ENCODE measurements around the gene CAMK1D.
"Not testable (repeated sequence)": the region's sequence is repeated elsewhere in the genome, so short reads cannot be mapped to it uniquely, and the experiment has no call there.

Gene CAMK1D

GRCh38 chr10:12806228-12807095 lies 457.1 kb downstream of the CAMK1D start:
- Histone ChIP-seq H4K20me1 (ENCODE audit: control insufficient read depth, insufficient read depth, low read depth, low read length) (no peaks in the 10 kb centered on the region), H3K27me3 (ENCODE audit: control insufficient read depth, low read length) (no peaks in the 10 kb centered on the region), H3K27ac (ENCODE audit: low read depth, low read length) (no peak overlapping the region), H3K9me3 (ENCODE audit: control insufficient read depth, insufficient read depth, low read length) (no peaks in the 10 kb centered on the region), H3K79me2 (ENCODE audit: control insufficient read depth, low read length) (no peaks in the 10 kb centered on the region), H3K4me1 (ENCODE audit: control insufficient read depth, low read length) (no peaks in the 10 kb centered on the region), H3F3A (ENCODE audit: control insufficient read depth, insufficient read depth) (no peaks in the 10 kb centered on the region), H3K9me2 (replicated peaks; ENCODE audit: control insufficient read depth, low read length) (no peaks in the 10 kb centered on the region), H3K36me3 (ENCODE audit: control insufficient read depth, low read length) (no peaks in the 10 kb centered on the region), H3K4me2 (ENCODE audit: low read length) (no peak overlapping the region), H3K4me3 (ENCODE audit: low read length) (no peak overlapping the region)
- TF ChIP-seq EZH2phosphoT487 (IDR thresholded peaks at IDR 0.05; ENCODE audit: borderline replicate concordance, low read length) (no peak), CTCF (IDR thresholded peaks at IDR 0.05; ENCODE audit: low read depth, low read length, poor library complexity, severe bottlenecking) (no peak)

- Histone ChIP-seq H3F3A (ENCODE audit: control insufficient read depth, insufficient read depth) (no peaks in the 10 kb centered on the region), H3K9me3 (ENCODE audit: control insufficient read depth, insufficient read depth, low read length) (no peaks in the 10 kb centered on the region), H3K4me2 (ENCODE audit: low read length) (no peak overlapping the region), H3K27me3 (ENCODE audit: control insufficient read depth, low read length) (no peaks in the 10 kb centered on the region), H3K4me3 (ENCODE audit: low read length) (no peak overlapping the region), H3K9me2 (replicated peaks; ENCODE audit: control insufficient read depth, low read length) (no peaks in the 10 kb centered on the region), H3K36me3 (ENCODE audit: control insufficient read depth, low read length) (no peaks in the 10 kb centered on the region), H3K79me2 (ENCODE audit: control insufficient read depth, low read length) (no peaks in the 10 kb centered on the region), H4K20me1 (ENCODE audit: control insufficient read depth, insufficient read depth, low read depth, low read length) (no peaks in the 10 kb centered on the region), H3K4me1 (ENCODE audit: control insufficient read depth, low read length) (no peaks in the 10 kb centered on the region), H3K27ac (ENCODE audit: low read depth, low read length) (no peak overlapping the region)
- TF ChIP-seq CTCF (IDR thresholded peaks at IDR 0.05; ENCODE audit: low read depth, low read length, poor library complexity, severe bottlenecking): no peak
- TF ChIP-seq EZH2phosphoT487 (IDR thresholded peaks at IDR 0.05; ENCODE audit: borderline replicate concordance, low read length): no peak
Observed at GRCh38 chr10:12807096-12807755, 457.9 kb downstream of the CAMK1D start.

- H3K27ac ChIP-seq (ENCODE audit: low read depth, low read length): no peak overlapping the region
- no peak overlapping the region for H3K4me3 ChIP-seq (ENCODE audit: low read length)
- H3K79me2 ChIP-seq (ENCODE audit: control insufficient read depth, low read length): no peaks in the 10 kb centered on the region
- no peaks in the 10 kb centered on the region for H3K9me2 ChIP-seq (replicated peaks; ENCODE audit: control insufficient read depth, low read length)
- H3K4me1 ChIP-seq (ENCODE audit: control insufficient read depth, low read length): no peaks in the 10 kb centered on the region
- H3K9me3 ChIP-seq (ENCODE audit: control insufficient read depth, insufficient read depth, low read length): no peaks in the 10 kb centered on the region
- H3K27me3 ChIP-seq (ENCODE audit: control insufficient read depth, low read length): no peaks in the 10 kb centered on the region
- no peak overlapping the region for H3K4me2 ChIP-seq (ENCODE audit: low read length)
- H3K36me3 ChIP-seq (ENCODE audit: control insufficient read depth, low read length): no peaks in the 10 kb centered on the region
- H3F3A ChIP-seq (ENCODE audit: control insufficient read depth, insufficient read depth): no peaks in the 10 kb centered on the region
- H4K20me1 ChIP-seq (ENCODE audit: control insufficient read depth, insufficient read depth, low read depth, low read length): no peaks in the 10 kb centered on the region
- TF ChIP-seq CTCF (IDR thresholded peaks at IDR 0.05; ENCODE audit: low read depth, low read length, poor library complexity, severe bottlenecking) (no peak), EZH2phosphoT487 (IDR thresholded peaks at IDR 0.05; ENCODE audit: borderline replicate concordance, low read length) (no peak)
Observed at GRCh38 chr10:12808014-12808613, 458.8 kb downstream of the CAMK1D start.

- H3K36me3 ChIP-seq (ENCODE audit: control insufficient read depth, low read length): peaks cover 13% of the 10 kb centered on the region
- H3K27me3 ChIP-seq (ENCODE audit: control insufficient read depth, low read length); H3K4me1 ChIP-seq (ENCODE audit: control insufficient read depth, low read length); H3K9me2 ChIP-seq (replicated peaks; ENCODE audit: control insufficient read depth, low read length); H3K4me2 ChIP-seq (ENCODE audit: low read length); H4K20me1 ChIP-seq (ENCODE audit: control insufficient read depth, insufficient read depth, low read depth, low read length); H3F3A ChIP-seq (ENCODE audit: control insufficient read depth, insufficient read depth); H3K27ac ChIP-seq (ENCODE audit: low read depth, low read length); H3K4me3 ChIP-seq (ENCODE audit: low read length); H3K79me2 ChIP-seq (ENCODE audit: control insufficient read depth, low read length); H3K9me3 ChIP-seq (ENCODE audit: control insufficient read depth, insufficient read depth, low read length): not testable (repeated sequence)
Observed at GRCh38 chr10:12810046-12810445, 460.7 kb downstream of the CAMK1D start.

Measured in DOHH2 (cell line).